MM.1S (cell line): ENCODE results near the gene ACBD6.

ENCODE experiments used
- DNase-seq: peaks from one replicate; pipeline ENCODE4 v3.0.0-alpha.2; 2015
- H2AFZ ChIP-seq: fragments of 300-600 bp; sonication (generic); 2 replicates; pipeline ENCODE4 v1.6.0; 2016; ENCODE audit warnings: antibody characterized with exemption, low read length
- H3F3A ChIP-seq: fragments of 300-600 bp; sonication (generic); 2 replicates; pipeline ENCODE4 v1.6.1; 2016; ENCODE audit warnings: mild to moderate bottlenecking, antibody characterized with exemption, low read length, moderate library complexity, mixed read lengths; ENCODE audit not compliant: insufficient read depth
- H3K27ac ChIP-seq: fragments of 300-600 bp; sonication (generic); 2 replicates; pipeline ENCODE4 v1.5.1; 2016; ENCODE audit warnings: mild to moderate bottlenecking, low read length
- H3K27me3 ChIP-seq: fragments of 300-600 bp; sonication (generic); replicated peaks from 2 replicates; pipeline ENCODE4 v1.6.0; 2016; ENCODE audit warnings: low read length; ENCODE audit not compliant: insufficient read depth
- H3K36me3 ChIP-seq: fragments of 300-600 bp; sonication (generic); replicated peaks from 2 replicates; pipeline ENCODE4 v1.6.1; 2016; ENCODE audit warnings: mild to moderate bottlenecking, low read length, mixed read lengths; ENCODE audit not compliant: insufficient read depth
- H3K4me1 ChIP-seq: fragments of 300-600 bp; sonication (generic); 2 replicates; pipeline ENCODE4 v1.6.1; 2016; ENCODE audit warnings: low read length, mixed read lengths
- H3K4me2 ChIP-seq: fragments of 300-600 bp; sonication (generic); 2 replicates; pipeline ENCODE4 v1.6.0; 2016; ENCODE audit warnings: low read depth, low read length
- H3K4me3 ChIP-seq: fragments of 300-600 bp; sonication (generic); 2 replicates; pipeline ENCODE4 v1.5.1; 2016; ENCODE audit warnings: low read length, mixed read lengths
- H3K79me2 ChIP-seq: fragments of 300-600 bp; sonication (generic); 2 replicates; pipeline ENCODE4 v1.6.1; 2016; ENCODE audit warnings: mixed run types, low read length, mixed read lengths
- H3K9ac ChIP-seq: fragments of 300-600 bp; sonication (generic); 2 replicates; pipeline ENCODE4 v1.6.1; 2016; ENCODE audit warnings: low read length, mixed read lengths
- H3K9me2 ChIP-seq: fragments of 300-600 bp; sonication (generic); replicated peaks from 2 replicates; pipeline ENCODE4 v1.6.1; 2016; ENCODE audit warnings: mild to moderate bottlenecking, low read length, mixed read lengths; ENCODE audit not compliant: insufficient read depth
- H3K9me3 ChIP-seq: fragments of 300-600 bp; sonication (generic); replicated peaks from 2 replicates; pipeline ENCODE4 v1.6.1; 2016; ENCODE audit warnings: mild to moderate bottlenecking, low read length, mixed read lengths; ENCODE audit not compliant: insufficient read depth
- H4K20me1 ChIP-seq: fragments of 300-600 bp; sonication (generic); 2 replicates; pipeline ENCODE4 v1.6.1; 2016; ENCODE audit warnings: mild to moderate bottlenecking, low read length, moderate library complexity, mixed read lengths; ENCODE audit not compliant: insufficient read depth
- CTCF ChIP-seq: fragments of 300-600 bp; sonication (generic); IDR thresholded peaks from 2 replicates; pipeline ENCODE4 v1.5.1; 2016; ENCODE audit warnings: antibody characterized with exemption, low read length, mixed read lengths
- EZH2 ChIP-seq: fragments of 300-600 bp; sonication (generic); optimal IDR thresholded peaks from 2 replicates; pipeline ENCODE3; 2017; ENCODE audit warnings: low read depth, mild to moderate bottlenecking, antibody characterized with exemption, low read length, mixed read lengths
- EZH2phosphoT487 ChIP-seq: fragments of 300-600 bp; sonication (generic); IDR thresholded peaks from 2 replicates; pipeline ENCODE4 v1.6.1; 2018; ENCODE audit warnings: antibody characterized with exemption, low read length

ACBD6 gene

GRCh38 chr1:180327089-180327488 is 175.3 kb downstream of the ACBD6 start:
- H3F3A ChIP-seq: no peaks in the 10 kb centered on the region
- H3K79me2 ChIP-seq: peaks cover 4% of the 10 kb centered on the region; the same call in 1 of the 2 replicates
- no peak overlapping the region for H2AFZ ChIP-seq
- H3K4me1 ChIP-seq: 0 out of 2 replicates have a peak, but pooled peaks cover under 1% of the 10 kb centered on the region
- H3K9me3 ChIP-seq: no peaks in the 10 kb centered on the region
- no peak overlapping the region for H3K9ac ChIP-seq
- no peak for DNase-seq
- TF ChIP-seq EZH2phosphoT487 (no peak), EZH2 (no peak), CTCF (no peak)
- no peak overlapping the region for H3K4me3 ChIP-seq
- no peak overlapping the region for H3K27ac ChIP-seq
- H3K4me2 ChIP-seq: no peak overlapping the region
- no peaks in the 10 kb centered on the region for H3K9me2 ChIP-seq
- H3K27me3 ChIP-seq: no peaks in the 10 kb centered on the region
- no peaks in the 10 kb centered on the region for H4K20me1 ChIP-seq
- H3K36me3 ChIP-seq: no peaks in the 10 kb centered on the region

GRCh38 chr1:180312926-180313325 is 189.5 kb downstream of the ACBD6 start:
- no peak overlapping the region for H2AFZ ChIP-seq
- no peaks in the 10 kb centered on the region for H3K36me3 ChIP-seq
- H3K9me3 ChIP-seq: no peaks in the 10 kb centered on the region
- no peaks in the 10 kb centered on the region for H3K4me1 ChIP-seq
- no peaks in the 10 kb centered on the region for H3K9me2 ChIP-seq
- H4K20me1 ChIP-seq: no peaks in the 10 kb centered on the region
- H3K27me3 ChIP-seq: no peaks in the 10 kb centered on the region
- no peak overlapping the region for H3K9ac ChIP-seq
- no peak overlapping the region for H3K4me3 ChIP-seq
- H3K27ac ChIP-seq: no peak overlapping the region
- H3F3A ChIP-seq: no peaks in the 10 kb centered on the region
- DNase-seq: no peak
- TF ChIP-seq EZH2phosphoT487: no peak
- TF ChIP-seq EZH2: no peak
- no peak for TF ChIP-seq CTCF
- H3K4me2 ChIP-seq: no peak overlapping the region
- no peaks in the 10 kb centered on the region for H3K79me2 ChIP-seq

GRCh38 chr1:180311011-180311730 is 191.2 kb downstream of the ACBD6 start:
- Histone ChIP-seq H3K9me2 (no peaks in the 10 kb centered on the region), H3F3A (no peaks in the 10 kb centered on the region), H3K4me2 (no peak overlapping the region), H3K9ac (no peak overlapping the region), H3K4me1 (no peaks in the 10 kb centered on the region), H3K36me3 (no peaks in the 10 kb centered on the region), H2AFZ (no peak overlapping the region), H3K79me2 (no peaks in the 10 kb centered on the region), H3K27ac (no peak overlapping the region), H3K4me3 (no peak overlapping the region), H3K27me3 (no peaks in the 10 kb centered on the region), H4K20me1 (no peaks in the 10 kb centered on the region), H3K9me3 (no peaks in the 10 kb centered on the region)
- no peak for DNase-seq
- TF ChIP-seq EZH2phosphoT487: no peak
- TF ChIP-seq CTCF: no peak
- TF ChIP-seq EZH2: no peak
